Stimulated activated CD4-positive, alpha-beta T cell treated with anti-CD3 and anti-CD28 coated beads, TNF-alpha, amount 100 ng/mL, for 1 hour (primary cell): Measurements from ENCODE around the gene CAMK1D.

ENCODE experiments used
- DNase-seq, 3 donors: peaks; one replicate each; pipeline ENCODE4 v3.0.0-alpha.2; 2020; ENCODE audit warnings: low read depth in 3 of 3, low spot score in 1 of 3

The CAMK1D gene

DNA sequence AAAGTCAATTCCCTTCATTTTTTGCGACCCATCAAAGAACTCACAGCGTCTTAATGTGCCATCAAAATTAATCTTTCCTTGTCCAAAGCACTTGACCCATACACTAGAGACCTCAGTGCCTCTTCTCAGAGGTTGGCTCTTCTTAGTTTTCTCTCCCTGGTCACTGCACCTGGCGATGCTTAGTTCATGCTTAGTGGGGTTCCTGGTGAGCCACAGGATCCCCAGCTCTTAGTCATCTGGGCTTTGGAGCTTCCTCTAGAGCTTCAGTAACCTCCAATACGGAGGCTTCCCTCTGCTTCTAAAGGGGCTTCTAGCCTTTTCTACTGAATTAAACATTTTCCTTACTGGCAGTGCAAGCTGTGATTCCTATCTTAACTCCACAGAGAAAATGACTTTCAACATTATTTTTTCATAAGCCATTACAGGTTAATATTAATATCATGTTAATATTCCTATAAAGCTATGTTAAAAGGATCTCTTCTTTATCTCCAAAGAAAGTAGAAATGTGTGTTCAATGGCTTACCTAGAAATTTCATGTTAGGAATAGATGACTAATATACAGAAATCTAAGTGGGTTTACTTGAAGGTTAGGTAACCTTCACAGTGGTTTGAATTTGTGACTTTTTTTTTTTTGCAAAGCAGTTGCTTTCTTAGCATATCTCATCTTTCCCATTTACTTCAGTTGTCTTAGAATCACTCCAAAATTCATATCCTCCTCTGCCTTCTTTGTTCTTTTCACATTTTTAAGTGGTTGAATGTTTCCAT lies 295.2 kb downstream of the CAMK1D start:
- no peak for DNase-seq

DNA sequence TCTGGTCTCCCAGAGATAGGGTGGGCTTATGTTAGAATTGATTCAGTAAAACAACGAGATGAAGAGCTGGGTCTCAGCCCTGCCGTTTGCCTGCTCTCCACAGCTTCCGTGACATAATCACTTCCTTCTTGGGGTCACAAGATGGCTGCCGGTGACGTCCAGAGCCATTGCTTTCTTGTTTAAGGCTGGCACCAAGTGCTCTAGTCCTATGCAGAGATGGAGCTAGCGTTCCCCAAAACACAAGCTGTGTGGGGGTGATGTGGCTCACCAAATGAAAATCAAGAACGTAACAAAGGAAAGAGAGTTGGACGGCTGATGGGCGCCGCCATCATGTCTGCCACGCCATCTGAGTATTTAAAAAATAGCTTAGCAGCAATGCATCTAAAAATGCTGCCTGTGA lies 296.1 kb downstream of the CAMK1D start:
- no peak for DNase-seq

DNA sequence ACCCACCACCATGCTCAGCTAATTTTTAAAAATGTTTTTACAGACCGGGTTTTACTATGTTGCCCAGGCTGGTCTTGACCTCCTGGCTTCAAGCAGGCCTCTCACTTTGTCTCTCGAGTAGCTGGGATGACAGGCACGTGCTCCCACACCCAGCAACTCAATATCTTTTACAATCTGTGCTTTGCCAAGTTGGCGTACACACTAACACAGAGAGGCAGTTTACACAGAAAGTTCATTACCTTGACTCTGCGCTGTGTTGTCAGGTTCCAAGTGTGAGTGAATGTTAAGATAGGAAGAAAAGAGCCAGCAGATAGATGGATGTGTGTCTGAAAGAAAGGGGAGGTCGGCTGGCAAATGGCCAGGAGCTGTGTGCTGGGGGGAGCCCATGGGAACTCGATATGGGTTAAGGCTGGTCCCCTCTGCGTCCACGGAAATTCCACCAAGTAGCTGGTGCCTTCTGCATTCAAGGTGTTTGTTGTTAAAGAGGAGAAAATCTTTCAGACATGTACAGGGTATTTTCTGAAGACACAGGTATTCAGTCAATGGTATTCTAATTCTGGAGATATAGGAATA lies 299.8 kb downstream of the CAMK1D start:
- no peak for DNase-seq

DNA sequence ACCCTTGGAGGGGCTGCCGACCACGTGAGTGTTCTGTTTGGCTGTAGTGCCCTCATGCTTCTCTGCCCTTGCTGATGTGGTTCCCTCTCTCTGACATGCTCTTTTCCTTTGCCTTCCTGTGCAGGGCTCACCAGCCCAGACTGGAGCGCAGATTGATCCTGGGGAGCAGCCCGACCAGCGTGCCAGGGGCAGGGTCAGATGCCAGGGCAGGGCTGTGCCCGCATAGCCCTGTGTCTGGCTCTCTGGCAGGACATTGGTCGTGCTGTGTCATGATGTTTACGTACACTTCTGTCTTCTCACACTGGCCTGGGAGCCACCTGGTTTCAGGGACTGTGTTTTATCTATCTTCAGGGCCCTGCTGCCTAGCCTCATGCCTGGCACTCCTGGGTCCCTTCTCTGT lies 300.8 kb downstream of the CAMK1D start:
- no peak for DNase-seq

DNA sequence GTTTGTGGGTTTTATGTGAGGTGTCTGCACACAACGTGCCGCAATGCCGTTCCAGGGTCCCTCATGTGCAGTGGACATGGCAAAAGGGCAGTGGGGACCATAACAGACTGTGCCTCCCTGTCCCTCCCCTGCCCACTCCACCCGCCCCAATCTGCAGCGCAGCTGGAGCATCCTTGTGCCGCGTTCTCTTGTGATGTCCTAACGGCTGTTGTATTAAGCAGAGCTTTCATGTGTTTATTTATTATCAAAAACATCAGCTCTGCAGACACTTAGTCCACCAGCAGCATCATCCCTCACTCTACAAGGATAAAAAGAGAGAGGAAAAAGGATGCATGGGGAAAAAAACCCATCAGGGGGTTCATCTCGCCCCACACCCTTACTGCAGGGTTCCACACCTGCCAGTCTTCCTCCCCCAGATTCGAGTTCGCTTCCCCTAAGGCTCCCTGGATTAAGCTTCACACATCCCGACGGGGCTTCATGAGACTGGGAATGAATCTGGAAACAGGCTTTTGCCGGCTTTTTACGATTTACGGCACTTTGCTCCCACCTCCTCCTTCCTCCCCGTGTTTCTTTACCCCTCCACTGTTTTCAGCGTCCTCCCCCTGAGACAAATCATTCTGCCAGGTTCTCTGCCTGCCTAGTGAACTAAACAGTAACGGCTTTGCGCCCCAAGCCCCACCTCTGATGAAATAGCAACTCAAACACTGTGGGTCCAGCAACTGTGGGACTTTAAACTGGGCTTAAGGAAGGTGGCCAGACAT lies 301.4 kb downstream of the CAMK1D start:
- no peak for DNase-seq

DNA sequence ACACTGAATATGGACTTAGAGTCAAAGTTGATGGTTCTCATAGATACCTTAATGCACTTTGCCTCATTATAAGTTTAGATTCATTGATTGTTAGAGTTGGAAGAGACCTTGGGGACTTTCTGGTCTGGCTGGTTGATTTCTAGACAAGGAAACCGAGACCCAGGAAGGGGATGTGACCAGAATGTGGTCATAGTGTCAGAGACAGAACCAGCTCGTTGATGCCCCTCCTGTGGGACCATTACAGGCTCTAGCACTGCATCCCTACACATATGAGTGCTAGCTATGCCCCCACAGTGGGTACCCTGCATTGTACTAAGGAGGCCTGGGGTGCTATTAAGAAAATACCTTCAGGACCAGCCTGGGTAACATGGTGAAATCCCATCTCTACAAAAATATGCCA lies 306.6 kb downstream of the CAMK1D start:
- no peak for DNase-seq

DNA sequence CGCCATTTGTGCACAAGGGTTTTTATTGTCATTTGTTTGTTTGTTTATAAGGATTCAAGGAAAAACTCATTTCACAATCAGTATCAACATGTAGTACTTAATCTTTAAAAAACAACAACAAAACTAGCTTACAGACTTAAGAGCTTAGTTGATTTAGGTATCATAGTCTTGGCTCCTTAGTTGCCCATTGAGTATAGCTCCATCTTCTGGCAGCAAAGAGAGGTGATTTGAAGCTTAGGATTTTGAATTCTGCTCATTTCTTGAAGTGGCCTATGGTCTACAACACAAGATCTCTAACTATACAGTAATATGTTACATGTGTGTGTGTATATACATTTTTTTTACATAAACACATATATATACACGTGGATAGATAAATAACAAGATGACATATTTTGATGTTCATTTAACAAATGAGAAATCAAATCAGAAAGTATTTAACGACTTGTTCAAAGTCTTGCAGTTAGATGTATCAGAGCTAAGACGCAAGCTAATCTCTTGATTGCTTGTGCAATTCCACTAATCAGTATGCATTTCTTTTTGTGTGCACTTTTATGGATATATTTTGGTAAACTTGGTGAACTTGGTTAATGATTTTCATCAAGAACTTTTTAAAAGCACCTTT lies 307.3 kb downstream of the CAMK1D start:
- no peak for DNase-seq

DNA sequence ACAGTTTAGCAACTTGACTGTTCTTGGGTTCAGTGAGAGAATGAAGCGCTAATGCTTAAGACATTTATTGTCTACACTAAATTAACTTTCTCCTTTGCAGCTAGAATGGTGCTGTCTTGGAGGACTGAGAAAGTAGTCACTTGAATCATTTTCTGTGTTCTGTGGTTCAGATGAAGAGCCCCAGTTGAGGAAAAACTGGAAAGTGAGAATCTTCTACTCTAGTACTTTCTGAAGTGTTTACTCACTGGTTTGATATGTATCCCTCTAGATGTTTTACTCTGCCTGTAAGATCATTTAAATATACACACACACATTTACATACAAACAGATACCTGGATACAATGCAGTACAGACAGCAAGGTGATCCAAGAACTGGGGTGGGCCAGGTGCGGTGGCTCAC lies 308.1 kb downstream of the CAMK1D start:
- no peak for DNase-seq

DNA sequence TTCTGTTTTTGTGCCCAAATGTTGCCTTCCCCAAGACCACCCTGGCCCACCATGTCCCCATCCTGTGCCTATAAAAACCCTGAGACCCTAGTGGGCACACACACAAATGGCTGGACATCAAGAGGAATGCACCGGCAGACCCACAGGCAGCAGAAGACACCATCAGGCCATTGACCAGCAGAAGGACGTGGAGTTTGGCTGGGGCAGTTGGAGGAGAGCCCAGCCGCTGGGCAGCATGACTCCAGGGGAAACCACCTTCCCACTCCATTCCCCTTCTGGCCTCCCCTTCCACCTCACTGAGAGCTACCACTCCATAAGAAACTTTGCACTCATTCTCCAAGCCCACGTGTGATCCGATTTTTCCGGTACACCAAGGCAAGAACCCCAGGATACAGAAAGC lies 309.2 kb downstream of the CAMK1D start:
- no peak for DNase-seq

DNA sequence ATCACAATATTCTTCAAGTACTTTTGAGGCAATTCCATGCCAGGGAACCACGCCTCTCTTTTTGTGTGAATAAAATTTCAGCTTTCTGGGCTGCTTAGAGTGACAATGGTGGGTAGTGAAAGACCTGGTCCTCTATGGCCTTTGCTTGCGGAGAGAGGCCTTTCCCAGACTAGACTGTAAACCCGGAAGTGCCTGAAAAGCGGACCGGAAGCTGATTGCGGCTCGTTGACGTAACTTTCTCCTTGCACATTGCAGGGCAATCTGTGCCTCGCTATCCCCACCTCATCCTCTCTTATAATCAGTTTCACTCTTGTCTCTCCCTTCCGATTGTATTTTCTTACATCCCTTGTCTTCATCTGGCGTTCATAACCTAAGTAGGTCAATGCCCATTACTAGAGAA lies 310.4 kb downstream of the CAMK1D start:
- no peak for DNase-seq

DNA sequence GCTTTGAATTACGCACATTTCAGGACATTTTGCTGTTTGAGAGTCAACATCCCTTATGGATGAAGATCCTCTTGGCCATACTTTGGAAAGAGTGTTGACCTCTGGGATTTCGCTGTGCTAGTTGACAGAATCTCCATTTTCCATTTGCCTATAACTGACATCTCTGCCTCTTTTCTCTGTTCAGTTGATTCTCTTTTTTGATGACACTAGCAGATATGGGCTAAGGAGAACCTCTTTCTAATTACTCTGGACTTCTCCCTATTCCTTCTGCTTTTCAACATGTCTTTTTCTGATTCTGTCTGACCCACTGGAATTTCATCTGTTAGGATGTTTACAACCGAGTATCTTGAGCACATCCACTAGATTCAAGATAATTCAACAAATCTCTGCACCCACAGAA lies 311.5 kb downstream of the CAMK1D start:
- DNase-seq, result no peak

DNA sequence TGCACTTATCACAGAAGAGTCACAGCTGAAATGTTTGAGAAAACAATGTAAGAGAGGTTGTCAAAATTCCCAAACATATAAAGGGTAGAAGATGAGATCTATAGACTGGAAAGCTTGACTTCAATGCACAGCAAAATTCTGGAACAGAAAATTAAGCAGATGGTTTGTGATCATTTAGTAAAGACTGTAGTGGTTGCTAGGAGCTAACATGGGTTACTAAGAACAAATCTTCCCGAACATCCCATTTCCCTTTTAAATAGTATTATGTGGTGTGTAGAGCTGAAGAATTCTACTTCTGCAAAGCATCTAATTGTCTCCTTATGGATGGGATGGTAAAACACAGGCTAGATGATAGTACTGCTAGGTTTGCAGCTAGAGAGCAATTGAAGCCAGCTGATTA lies 312.3 kb downstream of the CAMK1D start:
- no peak for DNase-seq

DNA sequence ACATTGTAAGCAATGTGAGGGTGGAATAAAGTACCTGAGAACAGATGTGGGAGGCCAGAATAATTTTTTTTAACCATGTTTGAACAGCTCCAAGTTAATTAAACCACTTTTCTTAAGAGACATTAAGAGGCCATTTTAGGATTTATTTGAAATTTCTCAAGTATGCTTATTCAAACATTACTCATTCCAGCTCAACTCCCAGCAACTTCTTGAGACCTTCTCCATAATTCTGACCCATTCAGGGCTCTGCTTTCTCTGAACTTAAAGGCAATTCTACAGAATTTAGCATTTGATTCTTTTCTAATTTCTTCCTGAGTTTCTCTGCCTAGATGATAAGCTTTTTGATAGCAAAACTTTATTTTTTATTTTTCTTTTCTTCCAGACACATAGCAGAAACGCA lies 314.5 kb downstream of the CAMK1D start:
- no peak for DNase-seq

DNA sequence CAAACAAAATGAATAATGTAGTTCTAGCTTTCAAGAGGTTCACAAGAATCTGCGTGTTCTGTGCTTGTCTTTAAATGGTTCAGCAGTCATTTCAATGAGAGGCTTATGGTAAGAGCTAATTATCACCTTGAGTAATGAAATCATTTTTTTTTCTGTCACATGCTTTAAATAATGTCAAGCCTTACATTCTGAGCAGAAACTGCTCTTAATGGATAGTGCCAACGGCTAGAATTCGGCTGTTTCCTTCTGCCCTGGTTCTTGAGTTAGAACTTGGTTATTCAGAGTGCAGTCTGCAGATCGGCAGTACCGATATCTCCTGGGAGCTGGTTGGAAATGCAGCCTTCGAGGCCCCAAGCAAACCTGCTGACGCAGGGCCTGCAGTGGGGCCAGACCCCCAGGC lies 316.2 kb downstream of the CAMK1D start:
- no peak for DNase-seq

DNA sequence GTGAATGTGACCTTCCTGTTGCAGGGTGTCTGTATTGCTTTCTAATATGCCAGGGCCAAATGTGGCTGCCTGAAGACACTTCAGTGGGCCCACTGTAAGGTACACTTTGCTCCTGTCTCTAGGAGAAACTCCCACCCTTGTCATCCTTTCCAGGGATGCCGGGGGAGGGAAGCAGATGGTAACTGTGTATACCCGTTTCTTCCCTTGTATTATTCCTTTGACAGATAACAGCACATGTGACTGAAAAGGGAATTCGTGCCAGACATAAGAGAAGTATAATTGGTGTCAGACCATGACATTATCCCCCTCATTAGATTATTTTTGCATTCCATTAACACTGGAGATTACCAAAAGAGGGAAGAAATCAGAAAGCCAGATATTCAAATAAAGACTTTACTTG lies 317.7 kb downstream of the CAMK1D start:
- DNase-seq, result no peak

DNA sequence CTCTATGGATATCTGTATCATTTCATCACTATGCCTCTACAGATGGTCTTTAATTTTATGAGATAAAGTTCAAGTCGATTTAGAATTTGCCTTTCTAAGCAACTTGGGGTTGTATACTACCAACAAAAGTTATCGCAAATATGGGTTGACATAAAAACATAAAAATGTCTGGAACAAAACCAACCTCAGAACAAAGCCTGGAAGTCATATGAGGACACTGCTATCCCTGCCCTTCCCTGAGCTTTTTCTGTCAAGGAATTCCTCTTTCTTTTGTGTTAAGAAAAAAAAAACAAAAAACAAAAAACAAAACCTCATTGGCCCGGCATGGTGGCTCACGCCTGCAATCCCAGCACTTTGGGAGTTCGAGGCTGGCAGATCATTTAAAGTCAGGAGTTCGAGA lies 319.3 kb downstream of the CAMK1D start:
- no peak for DNase-seq

DNA sequence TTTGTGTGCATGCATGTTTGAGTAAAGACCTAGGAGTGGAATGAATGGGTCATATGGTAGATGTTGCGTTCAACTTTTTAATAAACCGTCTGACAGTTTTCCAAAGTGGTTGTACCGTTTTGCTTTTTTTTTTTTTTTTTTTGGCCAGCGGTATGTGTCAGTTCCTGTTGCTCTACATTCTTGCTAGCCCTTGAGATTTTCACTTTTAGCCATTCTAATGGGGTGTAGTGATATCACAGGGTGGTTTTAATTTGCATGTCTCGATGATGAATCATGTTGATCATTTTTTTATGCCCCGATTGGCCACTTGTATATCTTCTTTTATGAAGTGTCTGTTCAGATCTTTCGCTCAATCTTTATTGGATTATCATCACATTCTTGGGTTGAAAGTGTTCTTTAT lies 320.7 kb downstream of the CAMK1D start:
- no peak for DNase-seq

DNA sequence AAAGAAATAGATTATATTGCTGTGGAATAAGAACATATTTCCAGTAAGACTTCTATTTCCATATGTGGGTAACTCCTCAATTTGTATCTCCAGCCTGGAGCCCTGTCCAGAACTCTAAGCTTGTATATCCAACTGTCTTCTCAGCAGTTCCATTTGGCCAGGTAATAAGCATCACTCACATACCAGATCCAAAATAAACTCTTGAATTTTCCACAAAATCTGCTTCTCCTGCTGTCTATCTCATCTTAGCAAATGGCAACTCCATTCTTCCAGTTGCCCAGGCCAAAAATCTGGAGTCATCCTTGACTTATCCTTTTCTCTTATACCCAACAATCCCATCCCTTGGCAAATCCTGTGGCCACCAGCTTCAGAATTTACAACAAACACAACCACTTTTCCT lies 325.8 kb downstream of the CAMK1D start:
- no peak for DNase-seq

DNA sequence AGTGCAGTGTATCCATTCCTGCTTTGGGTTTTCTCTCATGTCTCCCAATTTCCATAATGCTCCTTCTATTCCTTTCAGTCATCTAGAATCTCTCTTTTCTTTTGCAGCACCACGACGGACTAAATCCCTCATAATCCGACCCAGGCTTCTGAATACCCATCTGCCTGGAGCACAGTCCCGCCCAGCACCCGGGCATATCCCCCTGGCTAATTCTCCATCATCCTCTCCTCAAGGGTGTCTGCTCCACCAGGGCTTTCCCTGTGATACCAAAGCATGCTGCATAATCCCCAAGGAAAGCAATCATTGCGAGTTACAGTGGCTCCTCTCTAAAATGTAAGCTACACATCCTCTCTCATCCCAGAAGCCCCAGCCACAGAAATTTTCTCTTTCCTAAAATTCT lies 330.3 kb downstream of the CAMK1D start:
- no peak for DNase-seq

DNA sequence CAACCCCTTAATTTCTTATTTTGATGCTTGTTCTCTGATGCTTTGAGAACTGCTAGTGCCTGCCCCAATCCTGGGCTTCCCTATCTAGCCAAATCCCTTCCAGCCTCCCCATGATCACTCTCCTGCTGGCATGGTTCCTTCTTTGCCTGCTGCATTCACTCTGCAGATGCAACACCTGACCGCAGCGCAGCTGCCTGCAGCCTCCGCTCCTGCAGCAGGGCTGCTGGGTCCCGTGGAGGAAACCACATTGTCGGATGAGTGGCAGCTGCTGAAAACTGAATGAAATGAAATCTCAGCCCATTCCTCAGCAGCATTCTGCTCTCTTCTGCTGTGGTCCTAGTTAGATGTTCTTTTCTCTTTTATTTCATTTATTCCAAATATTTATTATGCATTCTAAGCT lies 331.9 kb downstream of the CAMK1D start:
- no peak for DNase-seq

DNA sequence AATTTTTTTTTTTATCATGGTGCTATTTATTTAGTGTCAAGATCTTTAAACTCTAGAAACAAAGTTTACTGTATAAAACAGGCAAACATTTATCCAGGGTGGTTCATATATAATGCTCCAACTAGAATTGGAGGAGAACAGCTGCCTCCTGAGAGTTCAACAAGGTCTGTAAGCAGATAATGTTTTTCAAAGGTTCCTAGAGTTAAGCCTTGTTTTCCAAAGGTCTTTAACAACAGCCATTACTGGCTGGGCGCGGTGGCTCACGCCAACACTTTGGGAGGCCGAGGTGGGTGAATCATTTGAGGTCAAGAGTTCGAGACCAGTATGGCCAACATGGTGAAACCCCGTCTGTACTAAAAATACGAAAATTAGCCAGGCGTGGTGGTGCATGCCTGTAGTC lies 335.4 kb downstream of the CAMK1D start:
- no peak for DNase-seq
